ENCODE measurements around the gene CLEC3B.

The CLEC3B gene

GRCh38 chr3:45003859-45004258 lies 22.2 kb upstream of the CLEC3B start:
- no peak for FAIRE-seq

- FAIRE-seq = no peak
Observed at GRCh38 chr3:45007091-45007490, 19.0 kb upstream of the CLEC3B start.

GRCh38 chr3:45008117-45008516 lies 18.0 kb upstream of the CLEC3B start:
- FAIRE-seq = no peak

- FAIRE-seq = no peak
Observed at GRCh38 chr3:45009868-45010267, 16.2 kb upstream of the CLEC3B start.

- no peak for FAIRE-seq
Observed at GRCh38 chr3:45010811-45011333, 15.2 kb upstream of the CLEC3B start.

- no peak for FAIRE-seq
Observed at GRCh38 chr3:45011756-45012508, 14.2 kb upstream of the CLEC3B start.

- FAIRE-seq = no peak
Observed at GRCh38 chr3:45012577-45012976, 13.5 kb upstream of the CLEC3B start.

GRCh38 chr3:45016916-45017315 lies 9.2 kb upstream of the CLEC3B start:
- no peak for FAIRE-seq

- FAIRE-seq = no peak
Observed at GRCh38 chr3:45017821-45018220, 8.3 kb upstream of the CLEC3B start.

- no peak for FAIRE-seq
Observed at GRCh38 chr3:45020534-45020933, 5.6 kb upstream of the CLEC3B start.

- no peak for FAIRE-seq
Observed at GRCh38 chr3:45021524-45022297, 4.4 kb upstream of the CLEC3B start.

- no peak for FAIRE-seq
Observed at GRCh38 chr3:45023675-45024074, 2.4 kb upstream of the CLEC3B start.

GRCh38 chr3:45024542-45025255 lies 1.4 kb upstream of the CLEC3B start:
- FAIRE-seq = no peak

- FAIRE-seq = no peak
Observed at GRCh38 chr3:45026957-45027356, 854 bp downstream of the CLEC3B start.

GRCh38 chr3:45027441-45027840 lies 1.3 kb downstream of the CLEC3B start:
- no peak for FAIRE-seq

- no peak for FAIRE-seq
Observed at GRCh38 chr3:45029216-45029615, 3.1 kb downstream of the CLEC3B start.

GRCh38 chr3:45029661-45030060 lies 3.6 kb downstream of the CLEC3B start:
- no peak for FAIRE-seq

GRCh38 chr3:45031531-45031930 lies 5.4 kb downstream of the CLEC3B start:
- no peak for FAIRE-seq

- FAIRE-seq = no peak
Observed at GRCh38 chr3:45032113-45032512, 6.0 kb downstream of the CLEC3B start.

GRCh38 chr3:45033791-45034190 lies 7.7 kb downstream of the CLEC3B start:
- no peak for FAIRE-seq

- FAIRE-seq = no peak
Observed at GRCh38 chr3:45034612-45035252, 8.6 kb downstream of the CLEC3B start.

GRCh38 chr3:45035441-45036301 lies 9.6 kb downstream of the CLEC3B start:
- FAIRE-seq = no peak
